ENCODE measurements around the gene FETUB.

Gene FETUB

DNA sequence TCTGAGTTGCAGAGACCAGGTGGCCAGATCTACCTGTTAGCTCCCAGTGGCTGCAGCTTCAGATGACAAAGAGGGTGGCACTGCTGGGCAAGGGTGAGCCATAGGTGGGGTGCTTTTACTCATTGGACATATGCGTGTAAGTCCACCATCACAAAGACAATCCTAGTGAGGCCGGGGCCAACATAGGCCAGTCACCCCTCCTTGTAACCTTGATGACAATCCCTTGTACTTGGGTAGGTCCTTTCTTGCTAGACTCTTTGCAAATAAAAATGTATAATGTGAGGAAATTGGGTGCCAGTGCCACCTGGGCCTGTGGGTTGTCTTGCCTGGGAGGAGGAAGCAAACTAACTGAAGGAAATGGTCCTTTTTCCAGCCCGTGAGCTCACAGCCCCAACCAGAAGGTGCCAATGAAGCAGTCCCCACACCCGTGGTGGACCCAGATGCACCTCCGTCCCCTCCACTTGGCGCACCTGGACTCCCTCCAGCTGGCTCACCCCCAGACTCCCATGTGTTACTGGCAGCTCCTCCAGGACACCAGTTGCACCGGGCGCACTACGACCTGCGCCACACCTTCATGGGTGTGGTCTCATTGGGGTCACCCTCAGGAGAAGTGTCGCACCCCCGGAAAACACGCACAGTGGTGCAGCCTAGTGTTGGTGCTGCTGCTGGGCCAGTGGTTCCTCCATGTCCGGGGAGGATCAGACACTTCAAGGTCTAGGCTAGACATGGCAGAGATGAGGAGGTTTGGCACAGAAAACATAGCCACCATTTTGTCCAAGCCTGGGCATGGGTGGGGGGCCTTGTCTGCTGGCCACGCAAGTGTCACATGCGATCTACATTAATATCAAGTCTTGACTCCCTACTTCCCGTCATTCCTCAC, 19.7 kb upstream of the FETUB start:
- TF ChIP-seq CTCF (IDR thresholded peaks at IDR 0.05; ENCODE audit: low read length, missing control alignments) = no peak
- no peak for DNase-seq (ENCODE audit: low read depth)
- no peak overlapping the region for H3K4me3 ChIP-seq (replicated peaks; ENCODE audit: low read depth, low read length)

- no peak for DNase-seq (ENCODE audit: low read depth)
- TF ChIP-seq CTCF (IDR thresholded peaks at IDR 0.05; ENCODE audit: low read length, missing control alignments) = no peak
- H3K4me3 ChIP-seq (replicated peaks; ENCODE audit: low read depth, low read length) = no peak overlapping the region
These were observed 18.1 kb upstream of the FETUB start for GRCh38 chr3:186621894-186622650.

DNA sequence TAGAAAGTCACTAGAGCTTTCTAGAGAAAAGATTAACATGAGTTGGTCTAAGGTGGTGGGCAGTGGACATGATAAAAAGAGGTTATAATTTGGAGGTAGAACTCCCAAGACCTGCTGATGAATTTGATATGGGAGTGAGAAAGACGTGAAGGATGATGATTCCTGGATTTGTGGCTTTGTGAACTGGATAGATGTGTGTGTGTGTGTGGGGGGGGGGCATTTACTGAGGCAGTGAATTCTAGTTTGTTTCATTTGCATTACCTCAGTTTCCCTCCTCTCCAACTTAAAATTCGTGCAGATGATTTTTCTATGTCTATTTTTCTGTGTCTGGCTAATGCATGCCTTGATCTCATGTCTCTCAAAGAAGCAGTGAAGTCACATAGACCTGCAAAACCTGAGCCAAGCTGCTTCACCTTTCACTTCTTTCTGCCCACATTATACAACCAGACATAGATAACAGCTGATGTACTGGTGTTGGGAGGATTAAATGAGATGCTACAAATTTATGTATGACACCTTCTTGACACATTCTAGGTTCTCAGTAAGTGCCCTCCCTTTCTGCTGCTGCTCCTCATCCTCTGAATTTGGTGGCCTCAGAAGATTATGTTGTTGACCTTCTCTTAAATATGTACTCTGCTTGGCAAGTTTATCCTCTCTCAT, 17.4 kb upstream of the FETUB start:
- no peak for TF ChIP-seq CTCF (IDR thresholded peaks at IDR 0.05; ENCODE audit: low read length, missing control alignments)
- H3K4me3 ChIP-seq (replicated peaks; ENCODE audit: low read depth, low read length) = no peak overlapping the region
- no peak for DNase-seq (ENCODE audit: low read depth)

DNA sequence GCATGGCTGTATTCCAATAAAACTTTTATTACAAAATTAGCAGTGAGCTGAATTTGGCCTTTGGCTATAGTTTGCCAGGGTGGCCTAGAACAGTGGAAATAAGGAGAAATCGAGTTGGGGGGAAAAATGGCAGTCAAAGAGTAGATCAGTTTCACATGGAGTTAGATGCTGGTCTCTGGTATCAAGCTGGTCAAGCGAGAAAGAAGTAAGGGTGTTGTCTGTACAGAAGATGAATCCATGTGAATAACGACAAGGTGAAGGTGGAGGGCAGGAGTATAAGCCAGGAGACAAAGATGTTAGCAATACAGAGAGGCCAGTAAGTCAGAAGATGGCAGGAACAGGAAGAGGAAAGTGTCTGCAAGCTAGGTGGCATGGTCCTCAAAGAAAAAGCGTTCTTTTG, 15.6 kb upstream of the FETUB start:
- H3K4me3 ChIP-seq (replicated peaks; ENCODE audit: low read depth, low read length) = no peak overlapping the region
- DNase-seq (ENCODE audit: low read depth) = no peak
- TF ChIP-seq CTCF (IDR thresholded peaks at IDR 0.05; ENCODE audit: low read length, missing control alignments) = no peak

GRCh38 chr3:186625600-186626042, 14.6 kb upstream of the FETUB start:
- no peak for TF ChIP-seq CTCF (IDR thresholded peaks at IDR 0.05; ENCODE audit: low read length, missing control alignments)
- no peak overlapping the region for H3K4me3 ChIP-seq (replicated peaks; ENCODE audit: low read depth, low read length)
- DNase-seq (ENCODE audit: low read depth) = no peak

GRCh38 chr3:186626254-186626847, 13.8 kb upstream of the FETUB start:
- TF ChIP-seq CTCF (IDR thresholded peaks at IDR 0.05; ENCODE audit: low read length, missing control alignments) = no peak
- H3K4me3 ChIP-seq (replicated peaks; ENCODE audit: low read depth, low read length) = no peak overlapping the region
- no peak for DNase-seq (ENCODE audit: low read depth)

Measured in fibroblast of pulmonary artery (primary cell).